Ascending aorta (tissue), 2 donors: Measurements from ENCODE around the gene CNPY3. TPM values are rescaled to one million over a fixed set of nuclear protein-coding genes. Genes with fewer than 3 reads are reported as not detected.

ENCODE experiments used
- DNase-seq, 2 donors: peaks; one replicate each; pipeline ENCODE4 v3.0.0-alpha.2; 2019; ENCODE audit warnings: low spot score in 2 of 2
- H3K27ac ChIP-seq, 2 donors: fragments of 200-600 bp; sonication (generic); one replicate each; pipeline ENCODE4 v1.5.1; 2016 to 2017; ENCODE audit warnings: mild to moderate bottlenecking in 1 of 2
- H3K27me3 ChIP-seq: fragments of 200-600 bp; sonication (generic); one replicate; pipeline ENCODE4 v1.5.1; 2017
- H3K36me3 ChIP-seq, 2 donors: fragments of 200-600 bp; sonication (generic); one replicate each; pipeline ENCODE4 v1.5.1; 2016
- H3K4me1 ChIP-seq, 2 donors: fragments of 200-600 bp; sonication (generic); one replicate each; pipeline ENCODE4 v1.5.1; 2016 to 2017; ENCODE audit warnings: mild to moderate bottlenecking in 1 of 2
- H3K4me3 ChIP-seq, 2 donors: fragments of 200-600 bp; sonication (generic); one replicate each; pipeline ENCODE4 v1.5.1; 2016 to 2017; ENCODE audit warnings: mild to moderate bottlenecking in 1 of 2
- H3K9me3 ChIP-seq, 2 donors: fragments of 200-600 bp; sonication (generic); one replicate each; pipeline ENCODE4 v1.5.1; 2016
- CTCF ChIP-seq, 3 experiments: fragments of 200-600 bp in 2 of 3; fragments of 450-650 bp in 1 of 3; sonication (generic) in 2 of 3; IDR thresholded peaks; one replicate each; pipeline ENCODE4 v1.5.1; 2016 to 2019; ENCODE audit warnings: antibody characterized with exemption in 3 of 3, mild to moderate bottlenecking in 1 of 3, moderate library complexity in 1 of 3
- intact Hi-C: fragments of 100-400 bp; cut with DNase I; formaldehyde crosslinking; loops from one replicate; pipeline ENCODE4 v1.15.1; 2023
- total RNA-seq: library from RNA; depleted of rRNA; stranded (reverse); fragments of >200 nt; gene quantifications from one replicate; pipeline ENCODE4 v1.1.0, GENCODE V29; 2016

Gene CNPY3
- total RNA-seq, 1 donor from 2014 or later: 49.6 TPM

- no peak for TF ChIP-seq CTCF (IDR thresholded peaks at IDR 0.05)
- no peak for DNase-seq
- Histone ChIP-seq H3K9me3 (no peaks in the 10 kb centered on the region), H3K36me3 (no peaks in the 10 kb centered on the region), H3K27ac (no peak overlapping the region), H3K27me3 (peaks cover 6% of the 10 kb centered on the region), H3K4me1 (peaks cover 0 to 7% of the 10 kb centered on the region in 2 donors), H3K4me3 (peak overlapping the region; percentile 30 to 50)
- intact Hi-C loops: no loop called here
Measured at GRCh38 chr6:42911171-42912021, 17.9 kb upstream of the CNPY3 start.

GRCh38 chr6:42914546-42914945 lies 14.7 kb upstream of the CNPY3 start:
- peaks cover 6% of the 10 kb centered on the region for H3K27me3 ChIP-seq
- H3K4me1 ChIP-seq: peaks cover 0 to 7% of the 10 kb centered on the region in 2 donors
- no peaks in the 10 kb centered on the region for H3K9me3 ChIP-seq
- intact Hi-C loops: no loop called here
- no peak overlapping the region for H3K27ac ChIP-seq
- H3K36me3 ChIP-seq: no peaks in the 10 kb centered on the region
- no peak for DNase-seq
- TF ChIP-seq CTCF (IDR thresholded peaks at IDR 0.05): no peak
- no peak overlapping the region for H3K4me3 ChIP-seq

DNA sequence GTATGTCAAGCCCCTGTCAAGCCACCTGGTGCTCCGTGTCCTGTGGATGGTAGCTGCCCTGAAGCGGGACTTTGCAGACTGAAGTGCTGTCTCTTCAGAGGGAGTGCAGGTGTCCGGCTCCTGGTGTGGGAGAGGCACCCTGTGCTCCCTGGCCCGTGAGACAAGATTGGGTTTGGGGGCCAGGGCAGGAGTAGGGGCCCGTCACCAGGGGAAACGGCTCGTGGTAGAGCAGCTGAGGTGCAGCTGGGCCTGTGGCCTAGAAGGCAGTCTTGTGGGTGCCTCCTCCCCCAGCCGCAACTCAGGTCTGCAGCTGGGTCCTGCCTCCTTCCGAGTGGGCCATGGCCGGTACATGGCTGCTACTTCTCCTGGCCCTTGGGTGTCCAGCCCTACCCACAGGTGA lies 13.5 kb upstream of the CNPY3 start, which contains the start of gene PTCRA:
Gene PTCRA, plus strand, starts transcription at position 322 of the 400 bp plus-strand sequence. Its CDS starts 17 bp downstream, at position 339.
- H3K9me3 ChIP-seq: no peaks in the 10 kb centered on the region
- no peak for TF ChIP-seq CTCF (IDR thresholded peaks at IDR 0.05)
- H3K4me3 ChIP-seq: no peak within 1 kb of the TSS
- no peaks in the 10 kb centered on the region for H3K36me3 ChIP-seq
- intact Hi-C loops: no loop called here
- H3K27ac ChIP-seq: no peak within 1 kb of the TSS
- no peak for DNase-seq
- H3K27me3 ChIP-seq: peaks cover 6% of the 10 kb centered on the region
- H3K4me1 ChIP-seq: peaks cover 0 to 7% of the 10 kb centered on the region in 2 donors

DNA sequence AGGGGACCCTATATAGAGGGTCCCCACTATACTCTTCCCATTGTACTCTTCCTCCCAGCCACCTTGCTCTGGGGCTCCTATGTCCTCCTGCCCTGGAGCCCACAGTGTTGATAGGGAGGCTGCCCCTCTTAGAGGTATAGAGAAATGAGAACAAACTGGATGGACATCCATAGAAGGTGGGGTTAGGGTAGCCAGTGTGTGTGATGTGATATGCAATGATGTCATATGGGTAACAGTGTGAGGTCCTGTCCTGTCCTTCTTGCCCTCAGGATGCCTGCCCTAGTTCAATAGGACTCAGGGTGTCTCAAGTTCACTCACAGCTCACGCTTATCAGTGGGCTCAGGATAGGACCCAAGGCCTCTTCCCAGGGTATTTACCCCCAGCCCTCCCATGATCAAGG lies 13.0 kb upstream of the CNPY3 start:
- intact Hi-C loops: no loop called here
- DNase-seq: no peak
- no peak for TF ChIP-seq CTCF (IDR thresholded peaks at IDR 0.05)

DNA sequence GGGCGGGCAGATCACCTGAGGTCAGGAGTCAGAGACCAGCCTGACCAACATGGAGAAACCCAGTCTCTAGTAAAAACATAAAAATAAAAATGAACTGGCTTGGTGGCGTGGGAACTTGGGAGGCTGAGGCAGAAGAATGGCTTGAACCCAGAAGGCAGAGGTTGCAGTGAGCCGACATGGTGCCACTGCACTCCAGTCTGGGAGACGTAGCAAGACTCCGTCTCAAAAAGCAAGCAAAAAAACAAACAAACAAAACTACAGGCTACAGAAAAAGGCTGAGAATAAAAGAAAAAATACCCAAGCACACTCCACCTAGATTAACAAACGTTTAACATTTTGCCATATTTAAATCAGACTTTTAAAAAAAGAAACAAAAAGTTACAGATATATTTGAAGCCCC lies 7.5 kb upstream of the CNPY3 start:
- H3K9me3 ChIP-seq: no peaks in the 10 kb centered on the region
- no peaks in the 10 kb centered on the region for H3K36me3 ChIP-seq
- intact Hi-C loops: no loop called here
- TF ChIP-seq CTCF (IDR thresholded peaks at IDR 0.05): no peak
- DNase-seq: no peak
- H3K4me3 ChIP-seq: no peak overlapping the region
- H3K27me3 ChIP-seq: no peaks in the 10 kb centered on the region
- H3K4me1 ChIP-seq: no peaks in the 10 kb centered on the region
- no peak overlapping the region for H3K27ac ChIP-seq

More for the DNA sequence above, 13.0 kb upstream of the CNPY3 start:
- no peak overlapping the region for H3K4me3 ChIP-seq
- no peaks in the 10 kb centered on the region for H3K9me3 ChIP-seq
- H3K36me3 ChIP-seq: no peaks in the 10 kb centered on the region
- no peak overlapping the region for H3K27ac ChIP-seq
- peaks cover 0 to 6% of the 10 kb centered on the region in 2 donors for H3K4me1 ChIP-seq
- H3K27me3 ChIP-seq: peaks cover 6% of the 10 kb centered on the region
